RPMI8226 (cell line): ENCODE results near the gene PDIA2.
"Not testable (repeated sequence)": the region's sequence is repeated elsewhere in the genome, so short reads cannot be mapped to it uniquely, and the experiment has no call there.

ENCODE experiments used
- DNase-seq: peaks from one replicate; pipeline ENCODE4 v3.0.0-alpha.2; 2015

Gene PDIA2

GRCh38 chr16:283033-283805, at the start of gene PDIA2:
Gene PDIA2 (plus strand): TSS chr16:283164. CDS start chr16:283170, 6 bp downstream.
- no peak for DNase-seq

- peak; percentile 99 for DNase-seq
These were observed 48.3 kb upstream of the PDIA2 start, which contains the start of gene FAM234A for GRCh38 chr16:234468-235305. Gene FAM234A (plus strand): TSS chr16:234821. CDS start chr16:254414, 19,593 bp downstream.

- no peak for DNase-seq
These were observed 43.1 kb upstream of the PDIA2 start for GRCh38 chr16:239948-240277.

- peak; percentile 43 for DNase-seq
These were observed 42.4 kb upstream of the PDIA2 start for GRCh38 chr16:240559-240958.

- DNase-seq, result no peak
These were observed 40.7 kb upstream of the PDIA2 start for GRCh38 chr16:242281-242680.

GRCh38 chr16:243348-243747, 39.6 kb upstream of the PDIA2 start:
- no peak for DNase-seq

GRCh38 chr16:245105-245504, 37.9 kb upstream of the PDIA2 start:
- DNase-seq, result no peak

GRCh38 chr16:247027-247426, 35.9 kb upstream of the PDIA2 start:
- no peak for DNase-seq

GRCh38 chr16:249431-249830, 33.5 kb upstream of the PDIA2 start:
- DNase-seq, result no peak

GRCh38 chr16:252366-253337, 30.3 kb upstream of the PDIA2 start:
- DNase-seq, result no peak

GRCh38 chr16:253833-254232, 29.1 kb upstream of the PDIA2 start:
- DNase-seq, result no peak

GRCh38 chr16:254461-254860, 28.5 kb upstream of the PDIA2 start:
- DNase-seq, result no peak

GRCh38 chr16:255183-255582, 27.8 kb upstream of the PDIA2 start:
- no peak for DNase-seq

GRCh38 chr16:258091-258490, 24.9 kb upstream of the PDIA2 start:
- DNase-seq, result not testable (repeated sequence)

GRCh38 chr16:259226-259625, 23.7 kb upstream of the PDIA2 start:
- no peak for DNase-seq

GRCh38 chr16:259814-260253, 23.1 kb upstream of the PDIA2 start:
- DNase-seq, result no peak

- no peak for DNase-seq
These were observed 22.6 kb upstream of the PDIA2 start for GRCh38 chr16:260326-260725.

GRCh38 chr16:261031-261691, 21.8 kb upstream of the PDIA2 start:
- DNase-seq, result no peak

GRCh38 chr16:262121-262745, 20.7 kb upstream of the PDIA2 start:
- no peak for DNase-seq

GRCh38 chr16:263182-263774, 19.7 kb upstream of the PDIA2 start:
- DNase-seq, result no peak

- no peak for DNase-seq
These were observed 19.0 kb upstream of the PDIA2 start for GRCh38 chr16:263944-264343.
